ENCODE results near the gene CRYBG1. TPM values are rescaled to one million over a fixed set of nuclear protein-coding genes. Genes with fewer than 3 reads are reported as not detected.

The CRYBG1 gene
- total and polyA plus RNA-seq, 2 donors (not counting 1 experiment from before 2014, with no cell fraction given): 9.6 to 47.0 TPM

GRCh38 chr6:106324726-106325335 is 35.7 kb upstream of the CRYBG1 start:
- ChIA-PET CTCF (interaction anchor here (0.8 to 1.4 kb wide), 3 partner anchors 10 to 1134 kb away, joined by 3 to 5 read pairs (median 4); partner anchors contain the start of gene PDSS2), POLR2A (no interaction called here)
- Histone ChIP-seq H3K79me2 (ENCODE audit: control insufficient read depth, insufficient read depth, low read length) (peaks cover 60% of the 10 kb centered on the region), H3K27me3 (replicated peaks in 1 of 4; ENCODE audit: control extremely low read depth in 1 of 4, control insufficient read depth in 3 of 4, insufficient read depth in 4 of 4, low read length in 3 of 4) (peaks cover 0 to 5% (median 2%) of the 10 kb centered on the region in 4 experiments), H4K20me1 (ENCODE audit: control insufficient read depth, insufficient read depth, low read length, poor library complexity, severe bottlenecking) (peaks cover 22% of the 10 kb centered on the region), H3K4me2 (replicated peaks; ENCODE audit: low read depth, low read length, poor library complexity, severe bottlenecking) (peak overlapping the region; percentile 78), H3K27ac (ENCODE audit: low read length in 2 of 2) (peak overlapping the region; percentile 89 to 91), H2AFZ (ENCODE audit: insufficient read depth, low read depth, low read length, poor library complexity, severe bottlenecking) (peak overlapping the region; percentile 94), H3K9ac (ENCODE audit: low read length) (peak overlapping the region; percentile 86), H3K4me3 (ENCODE audit: control extremely low read depth in 1 of 5, extremely low read depth in 1 of 5, insufficient read depth in 1 of 5, low read depth in 2 of 5, low read length in 4 of 5) (peak overlapping the region; percentile 87 to 99 (median 94)), H3K36me3 (replicated peaks in 1 of 2; ENCODE audit: control extremely low read depth in 1 of 2, control insufficient read depth in 1 of 2, extremely low read depth in 1 of 2, insufficient read depth in 2 of 2, low read length in 1 of 2) (no peaks in the 10 kb centered on the region), H3K9me3 (ENCODE audit: control extremely low read depth in 1 of 3, control insufficient read depth in 2 of 3, insufficient read depth in 1 of 3, low read length in 2 of 3) (no peaks in the 10 kb centered on the region), H3K4me1 (ENCODE audit: control insufficient read depth in 2 of 2, insufficient read depth in 2 of 2, low read length in 2 of 2) (peaks cover 16 to 20% of the 10 kb centered on the region in 2 donors)
- no peaks in the 10 kb centered on the region for H3K9me3 Mint-ChIP-seq (ENCODE audit: insufficient read depth)
- peaks cover 20% of the 10 kb centered on the region for H3K27me3 Mint-ChIP-seq
- WGBS (ENCODE audit: insufficient coverage): 9% methylated on average over 8 of the region's 9 CpGs
- peaks cover 47% of the 10 kb centered on the region for H3K4me1 Mint-ChIP-seq
- peak overlapping the region; percentile 98 for H3K27ac Mint-ChIP-seq
- H3K4me3 Mint-ChIP-seq: peak overlapping the region; percentile 100
- DNase-seq: no peak
- no peak for ATAC-seq (ENCODE audit: low read depth)
- TF ChIP-seq CTCF (IDR thresholded peaks at IDR 0.05): no peak
- TF ChIP-seq EZH2 (IDR thresholded peaks at IDR 0.05; ENCODE audit: borderline replicate concordance, insufficient read depth, low read depth, low read length, poor library complexity, severe bottlenecking): no peak
- intact Hi-C loops (cut with micrococcal nuclease): loop anchor here (1.0 to 10.0 kb wide), 7 partner anchors 186 to 1632 kb away; partner anchors contain the start of genes BEND3, MTRES1, QRSL1 and RTN4IP1

All from B cell (primary cell).